ENCODE data around the gene EBNA1BP2.

EBNA1BP2 gene

DNA sequence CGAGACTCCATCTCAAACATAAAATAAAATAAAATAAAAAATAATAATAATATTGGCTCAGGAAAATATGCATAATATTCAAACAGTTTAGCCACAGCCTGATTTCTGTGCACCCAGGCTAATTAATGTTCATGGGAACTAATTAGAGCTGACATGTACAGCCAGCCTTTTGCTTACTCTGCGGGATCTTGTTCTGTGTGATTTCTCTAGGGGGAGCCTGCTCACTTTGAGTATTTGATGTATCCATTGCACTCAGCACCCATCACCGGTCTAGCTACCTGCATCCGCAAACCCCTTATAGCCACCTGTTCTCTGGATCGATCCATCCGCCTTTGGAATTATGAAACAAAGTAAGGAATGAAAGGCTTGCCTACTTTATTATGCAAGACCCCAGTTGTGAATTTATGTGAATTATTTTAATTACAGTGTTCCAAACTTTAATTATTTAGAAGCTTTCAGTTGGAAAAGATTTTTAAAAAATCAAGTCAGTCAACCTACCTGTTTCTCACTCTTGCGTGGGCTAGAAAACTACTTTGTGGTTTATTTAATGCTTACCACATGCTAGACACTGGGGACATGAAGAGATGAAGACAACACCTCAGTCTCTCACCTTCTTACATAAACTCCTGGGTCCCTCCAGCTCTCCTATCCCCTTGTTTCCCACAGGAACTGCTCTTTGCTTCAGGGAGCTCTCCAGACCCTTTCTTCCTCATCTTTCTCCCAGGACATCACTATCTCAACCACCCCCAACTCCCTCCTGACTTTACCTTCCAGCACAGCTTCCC, 25.4 kb upstream of the EBNA1BP2 start:
- DNase-seq (ENCODE audit: extremely low read depth, low read depth): no peak
- TF ChIP-seq, protein P1, sequence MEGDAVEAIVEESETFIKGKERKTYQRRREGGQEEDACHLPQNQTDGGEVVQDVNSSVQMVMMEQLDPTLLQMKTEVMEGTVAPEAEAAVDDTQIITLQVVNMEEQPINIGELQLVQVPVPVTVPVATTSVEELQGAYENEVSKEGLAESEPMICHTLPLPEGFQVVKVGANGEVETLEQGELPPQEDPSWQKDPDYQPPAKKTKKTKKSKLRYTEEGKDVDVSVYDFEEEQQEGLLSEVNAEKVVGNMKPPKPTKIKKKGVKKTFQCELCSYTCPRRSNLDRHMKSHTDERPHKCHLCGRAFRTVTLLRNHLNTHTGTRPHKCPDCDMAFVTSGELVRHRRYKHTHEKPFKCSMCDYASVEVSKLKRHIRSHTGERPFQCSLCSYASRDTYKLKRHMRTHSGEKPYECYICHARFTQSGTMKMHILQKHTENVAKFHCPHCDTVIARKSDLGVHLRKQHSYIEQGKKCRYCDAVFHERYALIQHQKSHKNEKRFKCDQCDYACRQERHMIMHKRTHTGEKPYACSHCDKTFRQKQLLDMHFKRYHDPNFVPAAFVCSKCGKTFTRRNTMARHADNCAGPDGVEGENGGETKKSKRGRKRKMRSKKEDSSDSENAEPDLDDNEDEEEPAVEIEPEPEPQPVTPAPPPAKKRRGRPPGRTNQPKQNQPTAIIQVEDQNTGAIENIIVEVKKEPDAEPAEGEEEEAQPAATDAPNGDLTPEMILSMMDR (IDR thresholded peaks at IDR 0.05; ENCODE audit: low read depth, low read length): no peak

DNA sequence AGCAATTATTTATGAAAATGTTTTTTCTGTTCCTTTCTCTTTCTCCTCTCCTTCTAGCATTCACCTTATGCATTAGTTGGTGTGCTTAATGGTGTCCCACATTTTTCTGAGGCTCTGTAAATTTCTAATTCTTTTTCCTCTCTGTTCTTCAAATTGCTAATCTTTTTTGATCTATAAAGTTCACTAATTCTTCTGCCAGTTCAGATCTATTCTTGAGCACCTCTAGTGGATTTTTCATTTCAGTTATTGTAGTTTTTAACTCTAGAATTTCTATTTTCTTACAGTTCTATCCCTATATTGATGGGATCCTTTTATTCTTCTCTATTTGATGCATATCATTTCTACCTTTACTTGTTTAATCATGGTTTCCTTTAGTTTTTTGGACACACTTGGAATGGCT, 22.4 kb upstream of the EBNA1BP2 start:
- TF ChIP-seq, protein P1 (IDR thresholded peaks at IDR 0.05; ENCODE audit: low read depth, low read length): no peak
- DNase-seq (ENCODE audit: extremely low read depth, low read depth): no peak

DNA sequence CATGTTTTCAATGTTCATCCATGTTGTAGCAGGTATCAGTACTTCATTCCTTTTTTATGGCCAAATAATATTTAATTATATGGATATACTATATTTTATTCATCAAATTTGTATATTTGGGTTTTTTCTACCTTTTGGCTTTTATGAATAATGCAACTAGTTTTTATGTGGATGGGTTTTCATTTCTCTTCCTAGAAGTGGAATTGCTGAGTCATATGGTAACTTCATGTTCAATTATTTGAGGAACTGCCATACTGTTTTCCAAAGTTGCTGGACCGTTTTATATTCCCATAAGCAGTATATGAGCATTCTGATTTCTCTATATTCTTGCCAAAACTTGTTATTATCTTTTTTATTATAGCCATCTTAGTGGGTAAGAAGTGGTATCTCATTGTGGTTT, 16.0 kb upstream of the EBNA1BP2 start:
- no peak for DNase-seq (ENCODE audit: extremely low read depth, low read depth)
- TF ChIP-seq, protein P1 (IDR thresholded peaks at IDR 0.05; ENCODE audit: low read depth, low read length): no peak

DNA sequence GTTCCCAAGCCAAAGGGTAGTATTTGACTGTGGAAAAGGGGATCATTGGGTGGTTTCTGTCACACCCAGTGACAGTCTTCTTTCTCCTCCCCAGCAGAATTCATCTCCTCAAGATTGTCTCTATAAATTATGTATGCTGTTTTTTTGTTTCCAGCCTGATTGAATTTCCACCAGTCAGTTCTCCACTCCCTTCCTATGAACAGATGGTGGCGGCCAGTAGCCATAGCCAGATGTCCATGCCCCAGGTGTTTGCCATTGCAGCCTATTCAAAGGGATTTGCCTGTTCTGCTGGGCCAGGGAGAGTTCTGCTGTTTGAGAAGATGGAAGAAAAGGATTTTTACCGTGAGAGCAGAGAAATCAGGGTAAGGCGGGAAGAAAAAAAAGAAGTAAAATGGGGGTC, 12.9 kb upstream of the EBNA1BP2 start:
- DNase-seq (ENCODE audit: extremely low read depth, low read depth): no peak
- TF ChIP-seq, protein P1 (IDR thresholded peaks at IDR 0.05; ENCODE audit: low read depth, low read length): no peak

DNA sequence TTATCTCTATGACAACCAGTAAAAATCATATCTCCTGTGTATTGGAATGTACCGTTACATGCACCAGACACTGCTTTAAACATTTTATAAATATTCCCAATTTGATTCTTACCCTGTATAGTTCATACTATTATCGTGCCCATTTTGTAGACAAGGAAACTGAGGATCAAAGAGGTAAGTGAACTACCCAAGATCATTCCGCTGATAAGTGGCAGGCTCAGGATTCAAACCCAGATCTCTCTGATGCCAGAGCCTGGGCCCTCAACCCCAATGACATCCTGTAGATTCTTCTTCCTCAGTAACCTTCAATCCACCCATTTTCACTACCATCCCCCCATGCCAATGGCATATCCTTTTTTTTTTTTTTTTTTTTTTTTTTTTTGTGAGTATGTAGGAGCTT, 12.3 kb upstream of the EBNA1BP2 start:
- DNase-seq (ENCODE audit: extremely low read depth, low read depth): no peak
- TF ChIP-seq, protein P1 (IDR thresholded peaks at IDR 0.05; ENCODE audit: low read depth, low read length): no peak

DNA sequence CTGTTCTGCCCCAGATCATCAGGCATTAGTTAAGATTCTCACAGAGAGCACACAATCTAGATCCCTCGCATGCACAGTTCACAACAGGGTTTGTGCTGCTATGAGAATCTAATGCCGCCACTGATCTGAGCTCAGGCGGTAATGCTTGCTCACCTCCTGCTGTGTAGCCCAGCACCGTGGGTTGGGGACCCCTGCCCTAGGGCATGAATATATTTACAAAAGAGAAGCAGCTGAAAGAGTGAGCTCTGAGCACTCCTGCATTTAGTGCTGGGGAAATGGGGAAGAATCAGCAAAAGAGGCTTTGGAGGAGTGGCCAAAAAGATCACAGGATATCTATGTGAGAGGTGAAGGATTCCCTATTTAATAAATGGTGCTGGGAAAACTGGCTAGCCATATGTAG, 5.6 kb upstream of the EBNA1BP2 start:
- TF ChIP-seq, protein P1 (IDR thresholded peaks at IDR 0.05; ENCODE audit: low read depth, low read length): no peak
- DNase-seq (ENCODE audit: extremely low read depth, low read depth): no peak

DNA sequence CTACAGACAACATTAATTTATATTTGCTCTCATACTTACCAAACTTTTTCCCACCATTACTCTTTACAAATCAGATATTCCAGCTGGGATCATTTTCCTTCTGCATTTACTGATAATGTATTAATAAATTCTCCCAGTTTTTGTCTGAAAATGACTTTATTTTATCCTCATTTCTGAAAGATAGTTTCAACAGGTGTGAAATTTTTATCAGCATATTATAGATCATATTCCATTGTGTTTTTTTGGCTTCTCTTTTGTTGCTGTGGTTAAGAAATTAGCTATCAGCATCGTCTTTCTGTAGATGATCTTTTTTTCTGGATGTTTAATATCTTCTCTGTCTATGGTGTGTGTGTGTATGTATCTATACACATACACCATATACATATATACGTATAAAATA, 2.8 kb upstream of the EBNA1BP2 start:
- no peak for DNase-seq (ENCODE audit: extremely low read depth, low read depth)
- TF ChIP-seq, protein P1 (IDR thresholded peaks at IDR 0.05; ENCODE audit: low read depth, low read length): no peak
